HepG2 (cell line): ENCODE results near the gene RIPK3. TPM values are rescaled to one million over a fixed set of nuclear protein-coding genes. Genes with fewer than 3 reads are reported as not detected.

Experiments
- AFF4 ChIP-seq: sonication (generic); formaldehyde crosslinking; IDR thresholded peaks from 2 replicates; pipeline ENCODE4 v1.4.0; 2020; ENCODE audit warnings: missing genetic modification reagents
- CBX2 ChIP-seq, 2 experiments: fragments of 200-600 bp in 1 of 2; sonication (generic); formaldehyde crosslinking in 1 of 2; IDR thresholded peaks; 2 replicates each; pipeline versions ENCODE4 v1.7.0 to v1.8.1; 2018 to 2022; ENCODE audit warnings: low read depth in 2 of 2, low read length in 1 of 2, mild to moderate bottlenecking in 1 of 2, missing genetic modification reagents in 1 of 2
- CEBPG ChIP-seq: IDR thresholded peaks from 2 replicates; pipeline ENCODE4 v1.6.1; 2016
- FOXP4 ChIP-seq: sonication (generic); formaldehyde crosslinking; IDR thresholded peaks from 2 replicates; pipeline ENCODE4 v1.4.0; 2020; ENCODE audit warnings: missing genetic modification reagents
- KMT2B ChIP-seq: IDR thresholded peaks from 2 replicates; pipeline ENCODE4 v1.6.1; 2016; ENCODE audit warnings: missing genetic modification reagents, missing compliant biosample characterization
- PATZ1 ChIP-seq: sonication (generic); formaldehyde crosslinking; IDR thresholded peaks from 2 replicates; pipeline ENCODE4 v1.4.0; 2020; ENCODE audit warnings: missing genetic modification reagents
- PRDM10 ChIP-seq: sonication (generic); formaldehyde crosslinking; IDR thresholded peaks from 2 replicates; pipeline ENCODE4 v1.4.0; 2020; ENCODE audit warnings: low read depth, missing genetic modification reagents
- SOX13 ChIP-seq, 3 experiments: fragments of 450-650 bp in 1 of 3; sonication (generic) in 1 of 3; formaldehyde crosslinking in 1 of 3; IDR thresholded peaks in 2 of 3; conservative IDR thresholded peaks in 1 of 3; 2 replicates each; pipeline versions ENCODE4 v1.5.0 to v1.6.1; 2016 to 2020; ENCODE audit warnings: antibody characterized with exemption in 1 of 3, mild to moderate bottlenecking in 1 of 3, missing compliant biosample characterization in 1 of 3, missing genetic modification reagents in 1 of 3, moderate library complexity in 1 of 3
- YY1 ChIP-seq: IDR thresholded peaks from 2 replicates; pipeline ENCODE4 v1.6.1; 2011; ENCODE audit warnings: low read length, low read depth, moderate library complexity, mild to moderate bottlenecking; ENCODE audit not compliant: insufficient read depth, insufficient replicate concordance
- ZNF138 ChIP-seq: sonication (generic); formaldehyde crosslinking; IDR thresholded peaks from 2 replicates; pipeline ENCODE4 v1.5.0; 2020; ENCODE audit warnings: mild to moderate bottlenecking, low read depth, missing genetic modification reagents
- ZNF281 ChIP-seq: sonication (generic); formaldehyde crosslinking; IDR thresholded peaks from 2 replicates; pipeline ENCODE4 v1.4.0; 2020; ENCODE audit warnings: missing genetic modification reagents, borderline replicate concordance
- ZNF674 ChIP-seq: sonication (generic); formaldehyde crosslinking; IDR thresholded peaks from 2 replicates; pipeline ENCODE4 v1.5.0; 2020; ENCODE audit warnings: low read depth, mild to moderate bottlenecking, missing genetic modification reagents
- polyA plus RNA-seq, 8 experiments: library from polyadenylated mRNA; depleted of rRNA in 3 of 8; stranded (reverse) in 7 of 8; unstranded in 1 of 8; fragments of >200 nt; fragmentation: Illumina TruSeq in 4 of 8; extraction: Trizol in 4 of 8; gene quantifications; 2 replicates each; pipeline versions ENCODE4 v1.2.1 to v1.2.3, GENCODE V29; 2011 to 2016; ENCODE audit warnings: low read depth in 4 of 8, missing spikeins in 1 of 8, mixed read lengths in 1 of 8; ENCODE audit not compliant: insufficient read depth in 1 of 8
- total RNA-seq, 5 experiments: library from RNA; depleted of rRNA; stranded (reverse); fragments of >200 nt; fragmentation: Illumina TruSeq; extraction: Trizol; gene quantifications; 2 replicates each; pipeline ENCODE4 v1.2.3, GENCODE V29; 2016; ENCODE audit warnings: low read depth in 1 of 5

Gene RIPK3
- total and polyA plus RNA-seq, 2 of the 13 experiments (the other 11 are each of a cell fraction or from before 2014, with no cell fraction given): not detected

- peak; percentile 34 for TF ChIP-seq ZNF281
- peak; percentile 62 for TF ChIP-seq YY1
- TF ChIP-seq FOXP4 (CRISPR knock-in tag): peak; percentile 16; the same call in 1 of the 2 replicates
- no peak for TF ChIP-seq ZNF674 (CRISPR knock-in tag)
- TF ChIP-seq PATZ1 (CRISPR knock-in tag): peak; percentile 44
- TF ChIP-seq AFF4 (CRISPR knock-in tag): 0 out of 2 replicates have a peak, but pooled peaks have one; percentile 10
- TF ChIP-seq SOX13 (IDR thresholded peaks at IDR 0.05): 0 out of 2 replicates have a peak, but pooled peaks have one; percentile 13
- no peak for TF ChIP-seq SOX13 (CRISPR knock-in tag; conservative IDR thresholded peaks at IDR 0.05 in 1 of 2, IDR thresholded peaks at IDR 0.05 in 1 of 2)
- no peak for TF ChIP-seq PRDM10 (CRISPR knock-in tag)
- peak; percentile 68 for TF ChIP-seq CEBPG (CRISPR knock-in tag)
- 0 out of 2 replicates have a peak, but pooled peaks have one; percentile 55 for TF ChIP-seq ZNF138 (CRISPR knock-in tag)
- TF ChIP-seq CBX2 (IDR thresholded peaks at IDR 0.05; ENCODE audit: low read depth, low read length): no peak
- TF ChIP-seq CBX2 (CRISPR knock-in tag; IDR thresholded peaks at IDR 0.05; ENCODE audit: low read depth): 0 out of 2 replicates have a peak, but pooled peaks have one; percentile 56
- no peak for TF ChIP-seq KMT2B (CRISPR knock-in tag)
These were observed 24.5 kb downstream of the RIPK3 start (continued) for GRCh38 chr14:24315243-24315806.
